HEK293 (cell line): ENCODE data around the gene KMT2D.

Source experiments
- CTCF ChIA-PET: fragments of 350-600 bp; formaldehyde crosslinking; extraction: SDS; loops from one replicate; lab custom pipeline; 2021; ENCODE audit warnings: antibody characterized with exemption; lab: Yijun Ruan, JAX
- POLR2A ChIA-PET: fragments of 300-600 bp; formaldehyde crosslinking; extraction: SDS; loops from one replicate; lab custom pipeline; 2020; ENCODE audit warnings: antibody characterized with exemption, inconsistent platforms; lab: Yijun Ruan, JAX
- H3K27ac ChIP-seq: fragments of 200-500 bp; sonication (Bioruptor generic); 2 replicates; pipeline ENCODE4 v1.5.1; 2014; ENCODE audit warnings: low read depth, low read length, control low read depth, inconsistent platforms; ENCODE audit errors: extremely low read depth
- H3K36me3 ChIP-seq, 2 experiments: fragments of 200-500 bp in 1 of 2; sonication (Bioruptor generic) in 1 of 2; 1 replicate in 1 of 2; 2 replicates in 1 of 2; pipeline ENCODE4 v1.5.1; 2014 to 2017; ENCODE audit warnings: inconsistent platforms in 2 of 2, low read length in 2 of 2; ENCODE audit not compliant: control insufficient read depth in 2 of 2, insufficient read depth in 1 of 2
- H3K4me1 ChIP-seq: fragments of 200-500 bp; sonication (Bioruptor generic); 2 replicates; pipeline ENCODE4 v1.5.1; 2014; ENCODE audit warnings: mild to moderate bottlenecking, low read length, inconsistent platforms; ENCODE audit not compliant: control insufficient read depth, insufficient read depth
- H3K4me3 ChIP-seq: 2 replicates; pipeline ENCODE4 v1.5.1; 2011; ENCODE audit warnings: low read depth, mild to moderate bottlenecking, control low read depth, low read length, moderate library complexity
- H3K9me3 ChIP-seq: fragments of 200-500 bp; sonication (Bioruptor generic); 2 replicates; pipeline ENCODE4 v1.5.1; 2014; ENCODE audit warnings: low read depth, low read length, inconsistent platforms; ENCODE audit not compliant: control insufficient read depth, insufficient read depth
- EGR2 ChIP-seq: fragments of 450-650 bp; formaldehyde crosslinking; IDR thresholded peaks from 2 replicates; pipeline ENCODE4 v1.5.1; 2016; ENCODE audit warnings: low read depth, missing biosample characterization, missing genetic modification characterization
- RBAK ChIP-seq: fragments of 450-650 bp; formaldehyde crosslinking; IDR thresholded peaks from 2 replicates; pipeline ENCODE4 v1.5.1; 2016; ENCODE audit warnings: missing biosample characterization, missing genetic modification characterization
- SCRT1 ChIP-seq: fragments of 450-650 bp; formaldehyde crosslinking; IDR thresholded peaks from 2 replicates; pipeline ENCODE4 v1.5.1; 2016; ENCODE audit warnings: missing biosample characterization, missing genetic modification characterization, borderline replicate concordance
- SP2 ChIP-seq: fragments of 450-650 bp; formaldehyde crosslinking; IDR thresholded peaks from 2 replicates; pipeline ENCODE4 v1.5.1; 2016; ENCODE audit warnings: missing biosample characterization, missing genetic modification characterization
- YY1 ChIP-seq: fragments of 450-650 bp; formaldehyde crosslinking; IDR thresholded peaks from 2 replicates; pipeline ENCODE4 v1.5.1; 2018; ENCODE audit warnings: missing biosample characterization, missing genetic modification characterization
- ZFHX2 ChIP-seq: fragments of 450-650 bp; formaldehyde crosslinking; conservative IDR thresholded peaks from 2 replicates; pipeline ENCODE4 v1.5.1; 2016; ENCODE audit warnings: missing biosample characterization, missing genetic modification characterization
- ZFP3 ChIP-seq: fragments of 450-650 bp; formaldehyde crosslinking; IDR thresholded peaks from 2 replicates; pipeline ENCODE4 v1.5.1; 2016; ENCODE audit warnings: low read depth, missing biosample characterization, missing genetic modification characterization
- ZFP37 ChIP-seq: fragments of 450-650 bp; formaldehyde crosslinking; IDR thresholded peaks from 2 replicates; pipeline ENCODE4 v1.5.1; 2016; ENCODE audit warnings: missing biosample characterization, missing genetic modification characterization
- ZFP41 ChIP-seq: fragments of 450-650 bp; formaldehyde crosslinking; IDR thresholded peaks from 2 replicates; pipeline ENCODE4 v1.5.1; 2016; ENCODE audit warnings: missing biosample characterization, missing genetic modification characterization, borderline replicate concordance
- ZNF157 ChIP-seq: fragments of 450-650 bp; formaldehyde crosslinking; IDR thresholded peaks from 2 replicates; pipeline ENCODE4 v1.5.1; 2016; ENCODE audit warnings: missing biosample characterization, missing genetic modification characterization
- ZNF214 ChIP-seq: fragments of 450-650 bp; formaldehyde crosslinking; IDR thresholded peaks from 2 replicates; pipeline ENCODE4 v1.5.1; 2017; ENCODE audit warnings: missing biosample characterization, mild to moderate bottlenecking, missing genetic modification characterization, borderline replicate concordance
- ZNF416 ChIP-seq: fragments of 450-650 bp; formaldehyde crosslinking; IDR thresholded peaks from 2 replicates; pipeline ENCODE4 v1.5.1; 2016; ENCODE audit warnings: missing biosample characterization, missing genetic modification characterization
- ZNF473 ChIP-seq: fragments of 450-650 bp; formaldehyde crosslinking; IDR thresholded peaks from 2 replicates; pipeline ENCODE4 v1.5.1; 2017; ENCODE audit warnings: missing biosample characterization, missing genetic modification characterization
- ZNF521 ChIP-seq: fragments of 450-650 bp; formaldehyde crosslinking; IDR thresholded peaks from 2 replicates; pipeline ENCODE4 v1.5.1; 2017; ENCODE audit warnings: missing biosample characterization, mild to moderate bottlenecking, missing genetic modification characterization
- ZNF626 ChIP-seq: fragments of 450-650 bp; sonication (Bioruptor Pico); formaldehyde crosslinking; IDR thresholded peaks from 2 replicates; pipeline ENCODE4 v1.5.1; 2018; ENCODE audit warnings: missing biosample characterization, missing genetic modification characterization, inconsistent platforms
- ZNF664 ChIP-seq: fragments of 450-650 bp; formaldehyde crosslinking; IDR thresholded peaks from 2 replicates; pipeline ENCODE4 v1.5.1; 2016; ENCODE audit warnings: missing biosample characterization, missing genetic modification characterization
- ZNF677 ChIP-seq: fragments of 450-650 bp; IDR thresholded peaks from 2 replicates; pipeline ENCODE4 v1.5.0; 2018; ENCODE audit warnings: missing biosample characterization, mild to moderate bottlenecking, missing genetic modification characterization, moderate library complexity
- ZSCAN23 ChIP-seq: fragments of 450-650 bp; formaldehyde crosslinking; IDR thresholded peaks from 2 replicates; pipeline ENCODE4 v1.5.1; 2016; ENCODE audit warnings: missing biosample characterization, missing genetic modification characterization
- ZXDB ChIP-seq: fragments of 450-650 bp; formaldehyde crosslinking; IDR thresholded peaks from 2 replicates; pipeline ENCODE4 v1.5.1; 2016; ENCODE audit warnings: missing biosample characterization, missing genetic modification characterization
- TF ChIP-seq, protein P1 (sequence below): fragments of 450-650 bp; formaldehyde crosslinking; IDR thresholded peaks from 2 replicates; pipeline ENCODE4 v1.5.1; 2016; ENCODE audit warnings: missing biosample characterization, missing genetic modification characterization
- TF ChIP-seq, protein P2 (sequence below): fragments of 450-650 bp; formaldehyde crosslinking; IDR thresholded peaks from 2 replicates; pipeline ENCODE4 v1.5.1; 2017; ENCODE audit warnings: missing biosample characterization, missing genetic modification characterization
- TF ChIP-seq, protein P3 (sequence below): sonication (generic); formaldehyde crosslinking; IDR thresholded peaks from 2 replicates; pipeline ENCODE4 v1.8.1; 2022; ENCODE audit warnings: mild to moderate bottlenecking, moderate library complexity, missing genetic modification reagents
- TF ChIP-seq, protein P4 (sequence below): fragments of 450-650 bp; formaldehyde crosslinking; optimal IDR thresholded peaks from 2 replicates; pipeline ENCODE3; 2016; ENCODE audit warnings: missing biosample characterization, mild to moderate bottlenecking, missing genetic modification characterization
- TF ChIP-seq, protein P5 (sequence below): fragments of 450-650 bp; formaldehyde crosslinking; IDR thresholded peaks from 2 replicates; pipeline ENCODE4 v1.5.1; 2016; ENCODE audit warnings: missing biosample characterization, missing genetic modification characterization

Gene KMT2D

DNA sequence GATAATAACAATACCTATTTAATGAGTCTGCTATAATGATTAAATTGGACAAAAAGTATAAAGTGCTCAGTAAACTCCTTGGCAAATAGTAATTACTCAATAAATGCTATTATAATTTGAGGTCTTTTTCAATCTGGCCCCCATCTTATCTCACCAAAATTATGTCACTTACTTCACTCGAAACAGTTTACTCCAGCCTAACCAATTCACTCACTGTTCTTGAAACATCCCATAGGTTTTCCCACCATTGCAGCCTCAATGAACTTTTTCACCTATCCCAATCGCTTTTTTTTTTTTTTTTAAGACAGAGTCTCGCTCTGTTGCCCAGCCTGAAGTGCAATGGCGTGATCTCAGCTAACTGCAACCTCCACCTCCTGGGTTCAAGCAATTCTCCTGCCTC is 24.6 kb downstream of the KMT2D start:
- no peak overlapping the region for H3K27ac ChIP-seq
- TF ChIP-seq ZNF664 (tag by site-specific recombination) = peak; percentile 75
- TF ChIP-seq, protein P1, sequence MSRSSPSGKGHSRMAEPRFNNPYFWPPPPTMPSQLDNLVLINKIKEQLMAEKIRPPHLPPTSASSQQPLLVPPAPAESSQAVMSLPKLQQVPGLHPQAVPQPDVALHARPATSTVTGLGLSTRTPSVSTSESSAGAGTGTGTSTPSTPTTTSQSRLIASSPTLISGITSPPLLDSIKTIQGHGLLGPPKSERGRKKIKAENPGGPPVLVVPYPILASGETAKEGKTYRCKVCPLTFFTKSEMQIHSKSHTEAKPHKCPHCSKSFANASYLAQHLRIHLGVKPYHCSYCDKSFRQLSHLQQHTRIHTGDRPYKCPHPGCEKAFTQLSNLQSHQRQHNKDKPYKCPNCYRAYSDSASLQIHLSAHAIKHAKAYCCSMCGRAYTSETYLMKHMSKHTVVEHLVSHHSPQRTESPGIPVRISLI (tag by site-specific recombination) = peak; percentile 84; the same call in 1 of the 2 replicates
- TF ChIP-seq, protein P2, sequence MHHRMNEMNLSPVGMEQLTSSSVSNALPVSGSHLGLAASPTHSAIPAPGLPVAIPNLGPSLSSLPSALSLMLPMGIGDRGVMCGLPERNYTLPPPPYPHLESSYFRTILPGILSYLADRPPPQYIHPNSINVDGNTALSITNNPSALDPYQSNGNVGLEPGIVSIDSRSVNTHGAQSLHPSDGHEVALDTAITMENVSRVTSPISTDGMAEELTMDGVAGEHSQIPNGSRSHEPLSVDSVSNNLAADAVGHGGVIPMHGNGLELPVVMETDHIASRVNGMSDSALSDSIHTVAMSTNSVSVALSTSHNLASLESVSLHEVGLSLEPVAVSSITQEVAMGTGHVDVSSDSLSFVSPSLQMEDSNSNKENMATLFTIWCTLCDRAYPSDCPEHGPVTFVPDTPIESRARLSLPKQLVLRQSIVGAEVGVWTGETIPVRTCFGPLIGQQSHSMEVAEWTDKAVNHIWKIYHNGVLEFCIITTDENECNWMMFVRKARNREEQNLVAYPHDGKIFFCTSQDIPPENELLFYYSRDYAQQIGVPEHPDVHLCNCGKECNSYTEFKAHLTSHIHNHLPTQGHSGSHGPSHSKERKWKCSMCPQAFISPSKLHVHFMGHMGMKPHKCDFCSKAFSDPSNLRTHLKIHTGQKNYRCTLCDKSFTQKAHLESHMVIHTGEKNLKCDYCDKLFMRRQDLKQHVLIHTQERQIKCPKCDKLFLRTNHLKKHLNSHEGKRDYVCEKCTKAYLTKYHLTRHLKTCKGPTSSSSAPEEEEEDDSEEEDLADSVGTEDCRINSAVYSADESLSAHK (tag by site-specific recombination) = peak; percentile 71
- peak; percentile 97 for TF ChIP-seq ZNF677 (tag by site-specific recombination)
- TF ChIP-seq, protein P3, sequence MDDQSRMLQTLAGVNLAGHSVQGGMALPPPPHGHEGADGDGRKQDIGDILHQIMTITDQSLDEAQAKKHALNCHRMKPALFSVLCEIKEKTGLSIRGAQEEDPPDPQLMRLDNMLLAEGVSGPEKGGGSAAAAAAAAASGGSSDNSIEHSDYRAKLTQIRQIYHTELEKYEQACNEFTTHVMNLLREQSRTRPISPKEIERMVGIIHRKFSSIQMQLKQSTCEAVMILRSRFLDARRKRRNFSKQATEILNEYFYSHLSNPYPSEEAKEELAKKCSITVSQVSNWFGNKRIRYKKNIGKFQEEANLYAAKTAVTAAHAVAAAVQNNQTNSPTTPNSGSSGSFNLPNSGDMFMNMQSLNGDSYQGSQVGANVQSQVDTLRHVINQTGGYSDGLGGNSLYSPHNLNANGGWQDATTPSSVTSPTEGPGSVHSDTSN (CRISPR knock-in tag) = no peak
- no peak for TF ChIP-seq ZFP41
- peaks cover 13 to 97% of the 10 kb centered on the region in 2 experiments for H3K36me3 ChIP-seq
- H3K4me1 ChIP-seq = no peaks in the 10 kb centered on the region
- ChIA-PET POLR2A (interaction anchor here (0.7 to 1.0 kb wide), 2 partner anchors 7 to 9 kb away, joined by 3 to 7 read pairs; no protein-coding TSS in a partner anchor), CTCF (interaction anchor here (1.1 to 2.1 kb wide), 2 partner anchors 8 to 85 kb away, joined by 3 to 18 read pairs; no protein-coding TSS in a partner anchor)
- H3K4me3 ChIP-seq = no peak overlapping the region
- H3K9me3 ChIP-seq = no peaks in the 10 kb centered on the region

DNA sequence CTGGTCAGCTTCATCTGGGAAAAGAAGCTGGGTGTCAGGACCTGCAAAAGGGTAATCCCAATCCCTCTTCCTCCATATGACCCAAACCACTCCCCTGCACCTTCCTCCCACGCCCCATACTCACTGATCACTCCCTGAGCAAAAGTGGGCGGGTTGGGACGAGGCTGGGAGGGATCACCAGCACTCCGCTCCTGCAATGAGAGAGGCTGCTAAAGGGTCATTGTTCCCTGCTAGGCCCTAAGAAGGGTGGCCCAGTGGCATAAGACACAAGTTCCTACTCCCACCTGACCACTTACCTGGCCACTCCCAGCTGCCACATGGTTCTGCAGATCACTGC is 26.3 kb downstream of the KMT2D start:
- TF ChIP-seq EGR2 (tag by site-specific recombination) (peak; percentile 47; the same call in 1 of the 2 replicates), ZSCAN23 (tag by site-specific recombination) (no peak), ZFHX2 (tag by site-specific recombination) (peak; percentile 62), SCRT1 (tag by site-specific recombination) (no peak)
- Histone ChIP-seq H3K36me3 (peaks cover 20 to 97% of the 10 kb centered on the region in 2 experiments), H3K9me3 (no peaks in the 10 kb centered on the region), H3K4me3 (no peak overlapping the region), H3K27ac (no peak overlapping the region), H3K4me1 (no peaks in the 10 kb centered on the region)
- POLR2A ChIA-PET = interaction anchor here (0.6 to 0.9 kb wide), 2 partner anchors 13 to 147 kb away, joined by 3 read pairs; no protein-coding TSS in a partner anchor
- CTCF ChIA-PET = interaction anchor here (0.5 to 2.1 kb wide), 4 partner anchors 10 to 256 kb away, joined by 4 to 18 read pairs (median 6); partner anchors contain the start of gene TUBA1B

DNA sequence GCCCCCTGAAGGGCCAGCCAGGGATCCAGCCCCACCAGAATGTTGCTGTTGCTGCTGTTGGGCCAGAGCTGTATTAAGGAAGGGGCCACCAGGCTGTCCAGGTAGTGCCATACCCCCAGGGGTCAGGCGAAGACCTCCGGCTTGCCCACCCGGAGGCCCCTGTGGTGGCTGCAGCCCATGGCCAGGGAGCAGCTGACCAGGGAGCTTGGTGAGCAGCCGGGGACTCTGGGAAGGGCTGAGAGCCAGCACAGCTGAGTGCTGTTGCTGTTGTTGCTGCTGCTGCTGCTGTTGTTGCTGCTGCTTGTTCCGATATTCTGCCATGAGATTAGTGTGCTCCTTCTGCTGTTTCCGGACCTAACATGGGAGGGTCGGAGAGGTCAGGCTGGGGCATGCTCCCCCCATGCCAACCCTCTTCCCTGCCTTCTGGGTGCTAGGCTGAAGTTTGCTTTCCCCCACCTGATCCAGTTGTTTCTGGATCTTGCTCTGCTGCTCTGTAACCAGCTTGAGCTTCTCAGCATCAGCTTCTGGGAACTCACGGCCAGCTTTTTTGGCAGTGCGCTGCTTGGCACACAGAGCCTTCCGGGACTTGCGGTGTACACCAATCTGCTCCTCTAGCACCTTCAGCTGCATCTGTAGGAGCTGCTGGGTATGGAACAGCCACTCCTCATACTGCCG is 26.8 kb downstream of the KMT2D start:
- Histone ChIP-seq H3K27ac (no peak overlapping the region), H3K9me3 (no peaks in the 10 kb centered on the region), H3K4me1 (no peaks in the 10 kb centered on the region), H3K4me3 (no peak overlapping the region), H3K36me3 (peaks cover 20 to 97% of the 10 kb centered on the region in 2 experiments)
- ChIA-PET CTCF (interaction anchor here (0.5 to 2.1 kb wide), 3 partner anchors 10 to 255 kb away, joined by 4 to 18 read pairs (median 5); partner anchors contain the start of gene TUBA1B), POLR2A (interaction anchor here (0.9 to 1.3 kb wide), 2 partner anchors 13 to 96 kb away, joined by 3 to 4 read pairs; no protein-coding TSS in a partner anchor)
- TF ChIP-seq ZNF416 (tag by site-specific recombination) (no peak), ZNF473 (tag by site-specific recombination) (no peak), ZNF626 (tag by site-specific recombination) (no peak), SP2 (no peak), ZFP37 (no peak), YY1 (tag by site-specific recombination) (no peak), ZNF521 (no peak), ZNF157 (tag by site-specific recombination) (no peak), RBAK (tag by site-specific recombination) (no peak), ZXDB (tag by site-specific recombination) (no peak), ZNF214 (tag by site-specific recombination) (no peak), ZFP3 (tag by site-specific recombination) (no peak)
- TF ChIP-seq, protein P4, sequence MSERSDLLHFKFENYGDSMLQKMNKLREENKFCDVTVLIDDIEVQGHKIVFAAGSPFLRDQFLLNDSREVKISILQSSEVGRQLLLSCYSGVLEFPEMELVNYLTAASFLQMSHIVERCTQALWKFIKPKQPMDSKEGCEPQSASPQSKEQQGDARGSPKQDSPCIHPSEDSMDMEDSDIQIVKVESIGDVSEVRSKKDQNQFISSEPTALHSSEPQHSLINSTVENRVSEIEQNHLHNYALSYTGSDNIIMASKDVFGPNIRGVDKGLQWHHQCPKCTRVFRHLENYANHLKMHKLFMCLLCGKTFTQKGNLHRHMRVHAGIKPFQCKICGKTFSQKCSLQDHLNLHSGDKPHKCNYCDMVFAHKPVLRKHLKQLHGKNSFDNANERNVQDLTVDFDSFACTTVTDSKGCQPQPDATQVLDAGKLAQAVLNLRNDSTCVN (tag by site-specific recombination) = no peak
- TF ChIP-seq, protein P5, sequence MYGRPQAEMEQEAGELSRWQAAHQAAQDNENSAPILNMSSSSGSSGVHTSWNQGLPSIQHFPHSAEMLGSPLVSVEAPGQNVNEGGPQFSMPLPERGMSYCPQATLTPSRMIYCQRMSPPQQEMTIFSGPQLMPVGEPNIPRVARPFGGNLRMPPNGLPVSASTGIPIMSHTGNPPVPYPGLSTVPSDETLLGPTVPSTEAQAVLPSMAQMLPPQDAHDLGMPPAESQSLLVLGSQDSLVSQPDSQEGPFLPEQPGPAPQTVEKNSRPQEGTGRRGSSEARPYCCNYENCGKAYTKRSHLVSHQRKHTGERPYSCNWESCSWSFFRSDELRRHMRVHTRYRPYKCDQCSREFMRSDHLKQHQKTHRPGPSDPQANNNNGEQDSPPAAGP = no peak
